Measurements from ENCODE around the gene HLA-DQB2.

HLA-DQB2 gene

DNA sequence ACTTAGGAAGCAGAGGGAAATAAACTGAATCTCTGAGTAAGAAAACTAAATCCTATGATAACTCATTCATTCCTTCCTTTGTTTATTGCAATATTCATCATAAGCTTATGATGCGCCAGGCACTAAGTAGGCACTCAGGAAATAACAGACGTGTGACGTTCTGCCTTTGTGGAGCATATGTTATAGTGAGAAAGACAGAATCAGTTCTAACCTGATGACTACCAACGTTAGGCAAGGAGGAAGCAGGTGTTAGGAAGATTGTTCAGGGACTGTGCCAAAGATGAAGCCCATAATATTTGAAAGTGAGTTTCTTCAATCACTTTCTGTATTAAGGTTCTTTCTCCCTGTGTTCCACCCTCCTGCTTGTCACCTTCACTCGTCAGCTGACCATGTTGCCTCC is 18.6 kb downstream of the HLA-DQB2 start:
- no peak for DNase-seq

DNA sequence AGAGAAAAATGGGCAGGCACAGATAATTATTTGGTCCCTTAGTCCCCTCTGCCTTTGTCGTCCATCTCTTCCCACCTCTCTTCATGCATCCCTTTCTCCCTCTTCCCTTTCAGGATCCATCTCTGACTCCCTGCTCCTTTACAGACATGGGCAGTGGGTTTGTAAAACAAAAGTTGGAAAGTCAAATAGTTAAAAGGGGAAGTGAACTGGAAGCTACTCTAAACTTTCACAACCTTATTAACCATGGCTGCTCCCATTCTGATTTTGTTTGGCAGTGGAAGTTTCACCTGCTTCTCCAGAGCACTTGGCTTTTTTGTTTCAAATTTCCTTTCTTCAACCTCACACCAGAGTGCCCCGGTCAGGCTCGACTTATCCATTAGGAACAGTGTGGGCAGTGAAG is 21.0 kb downstream of the HLA-DQB2 start:
- no peak for DNase-seq

DNA sequence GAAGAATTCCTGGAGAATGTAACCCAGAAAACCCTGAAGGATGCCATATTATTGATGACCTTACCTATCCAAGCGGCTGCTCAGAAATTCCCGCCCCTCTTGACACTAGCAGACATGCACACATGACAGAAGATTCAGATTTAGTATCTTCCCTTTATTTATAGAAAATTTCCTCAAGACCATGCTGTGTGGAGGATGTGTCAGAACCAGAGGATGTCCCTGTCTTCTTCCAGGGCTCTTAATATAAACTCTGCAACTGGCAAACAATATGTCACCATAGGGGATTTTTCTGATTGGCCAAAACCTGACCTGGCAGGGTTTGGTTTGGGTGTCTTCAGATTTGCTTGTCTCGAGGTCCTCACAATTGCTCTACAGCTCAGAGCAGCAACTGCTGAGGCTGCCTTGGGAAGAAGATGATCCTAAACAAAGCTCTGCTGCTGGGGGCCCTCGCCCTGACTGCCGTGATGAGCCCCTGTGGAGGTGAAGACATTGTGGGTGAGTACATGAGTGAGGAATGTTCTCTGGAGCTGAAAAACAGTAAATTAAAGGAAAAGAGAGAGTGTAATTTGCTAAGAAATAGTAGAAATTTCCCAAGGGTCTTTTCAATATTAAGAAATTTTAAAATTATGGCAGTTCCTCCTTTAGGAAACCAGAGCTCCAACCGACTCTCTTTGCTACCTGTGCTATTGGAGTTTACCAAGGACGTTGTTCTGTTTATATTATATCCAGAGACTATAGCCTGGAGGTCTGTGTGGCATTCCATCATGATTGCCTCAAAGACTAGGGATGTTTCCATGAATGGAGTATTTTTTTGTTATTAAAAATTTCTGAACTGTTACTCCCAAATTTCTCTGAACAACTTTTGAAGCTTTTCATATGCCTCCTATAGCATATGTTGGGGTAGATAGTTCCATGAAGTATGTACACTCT is 22.0 kb downstream of the HLA-DQB2 start, which contains the start of gene HLA-DQA2:
Gene HLA-DQA2 (plus strand): TSS at position 361 of the 930 bp plus-strand sequence. CDS start 53 bp downstream, at position 414.
- DNase-seq, result no peak

DNA sequence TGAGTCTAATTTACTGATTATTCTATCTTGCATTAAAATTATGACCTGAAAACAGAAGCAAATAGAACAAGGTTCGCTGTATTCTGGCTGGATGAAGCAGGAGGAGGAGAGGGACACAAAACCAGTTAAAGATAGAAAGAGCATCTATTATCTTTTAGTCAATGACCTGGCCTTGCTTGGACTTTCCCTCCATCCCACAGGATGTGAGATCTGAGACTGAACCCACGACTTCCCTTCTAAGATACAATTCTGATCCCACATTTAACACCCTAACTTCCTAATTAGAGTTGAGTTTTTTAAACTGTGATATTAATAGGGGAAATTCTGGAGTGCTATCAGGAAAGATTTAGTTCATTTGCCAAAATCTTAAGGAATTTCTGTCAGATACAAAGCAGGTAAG is 25.2 kb downstream of the HLA-DQB2 start:
- DNase-seq, result no peak

GRCh38 chr6:32718879-32719278 is 44.5 kb downstream of the HLA-DQB2 start:
- no peak for DNase-seq

GRCh38 chr6:32716396-32716795 is 46.9 kb downstream of the HLA-DQB2 start:
- DNase-seq, result peak; percentile 11

DNA sequence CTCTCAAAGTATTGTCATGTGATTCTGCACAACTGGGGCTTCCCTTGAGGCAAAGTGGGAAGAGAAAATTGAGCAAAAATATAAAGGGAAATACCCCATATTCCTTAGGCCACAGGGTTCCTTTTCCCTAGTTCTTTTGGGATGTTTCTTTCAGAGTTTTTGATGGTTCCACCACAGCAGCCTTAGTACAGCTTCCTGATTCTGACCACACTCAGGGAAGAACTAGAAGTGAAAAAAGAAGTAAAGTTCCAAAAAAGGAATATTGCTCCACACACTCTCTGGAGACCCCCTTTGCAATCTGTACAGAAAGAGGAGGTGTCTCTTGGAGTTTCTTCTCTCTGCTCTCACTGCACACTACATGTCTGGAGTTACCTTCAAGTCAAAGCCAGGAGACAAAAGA is 50.1 kb downstream of the HLA-DQB2 start:
- DNase-seq, result no peak

DNA sequence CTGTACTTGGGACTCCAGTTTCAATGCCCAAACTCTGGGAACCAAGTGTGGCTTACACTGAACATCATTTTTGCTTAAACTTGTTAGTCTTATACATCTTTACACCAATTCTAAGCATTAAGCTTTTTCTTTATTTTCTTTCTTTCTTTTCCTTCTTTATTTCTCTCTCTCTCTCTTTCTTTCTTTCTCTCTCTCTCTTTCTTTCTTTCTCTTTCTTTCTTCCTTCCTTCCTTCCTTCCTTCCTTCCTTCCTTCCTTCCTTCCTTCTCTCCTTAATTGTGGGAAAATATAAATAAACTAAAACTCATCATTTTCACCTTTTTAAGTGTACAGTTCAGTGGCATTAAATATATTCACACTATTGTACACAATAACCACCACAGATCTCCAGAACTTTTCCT is 53.7 kb downstream of the HLA-DQB2 start:
- DNase-seq, result no peak
